Measurements from ENCODE around the gene FHIT. TPM values are rescaled to one million over a fixed set of nuclear protein-coding genes. Genes with fewer than 3 reads are reported as not detected.

FHIT gene
- total RNA-seq, 2 experiments from 2014 or later = 86.0 to 90.6 TPM

DNA sequence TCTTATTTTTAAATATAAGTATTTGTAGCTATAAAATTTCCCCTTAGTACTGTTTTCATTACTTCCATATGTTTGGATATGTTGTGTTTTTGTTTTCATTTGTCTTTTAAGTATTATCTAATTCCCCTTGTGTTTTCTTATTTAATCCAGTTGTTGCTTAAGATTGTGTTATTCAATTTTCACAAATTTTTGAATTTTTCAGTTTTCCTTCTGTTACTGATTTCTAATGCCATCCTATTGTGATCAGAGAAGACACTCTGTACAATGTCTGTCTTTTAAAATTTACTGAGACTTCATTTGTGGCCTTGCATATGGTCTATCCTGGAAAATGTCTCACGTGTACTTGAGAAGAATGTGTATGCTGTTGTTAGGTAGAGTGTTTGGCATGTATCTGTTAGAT lies 1405.9 kb downstream of the FHIT start:
- no peak overlapping the region for H3K27ac Mint-ChIP-seq
- no peaks in the 10 kb centered on the region for H3K4me1 ChIP-seq (ENCODE audit: insufficient read depth, low read length)
- ChIA-PET CTCF (no interaction called here), POLR2A (interaction anchor here (0.8 kb wide), 1 partner anchor 10 kb away, joined by 4 read pairs; no protein-coding TSS in a partner anchor)
- H3K9me3 Mint-ChIP-seq = peaks cover 8% of the 10 kb centered on the region
- no peaks in the 10 kb centered on the region for H3K27me3 Mint-ChIP-seq
- no peaks in the 10 kb centered on the region for H3K9me3 ChIP-seq (ENCODE audit: control insufficient read depth in 1 of 2, insufficient read depth in 1 of 2, low read length in 2 of 2)
- peaks cover 65% of the 10 kb centered on the region for H3K36me3 Mint-ChIP-seq (ENCODE audit: low read depth)
- no peaks in the 10 kb centered on the region for H3K36me3 ChIP-seq (ENCODE audit: insufficient read depth, low read length)
- intact Hi-C loops (cut with DNase I, micrococcal nuclease) = no loop called here
- no peak overlapping the region for H3K27ac ChIP-seq (ENCODE audit: low read depth in 1 of 2, low read length in 2 of 2)
- no peak overlapping the region for H3K4me3 ChIP-seq (ENCODE audit: low read length)
- no peak for ATAC-seq (ENCODE audit: poor library complexity)
- DNase-seq = no peak
- peaks cover 51% of the 10 kb centered on the region for H3K4me1 Mint-ChIP-seq (ENCODE audit: low read depth)
- H3K27me3 ChIP-seq (ENCODE audit: control insufficient read depth in 1 of 2, insufficient read depth in 2 of 2, low read length in 2 of 2) = no peaks in the 10 kb centered on the region
- H3K4me3 Mint-ChIP-seq = no peak overlapping the region
- TF ChIP-seq, protein P1, sequence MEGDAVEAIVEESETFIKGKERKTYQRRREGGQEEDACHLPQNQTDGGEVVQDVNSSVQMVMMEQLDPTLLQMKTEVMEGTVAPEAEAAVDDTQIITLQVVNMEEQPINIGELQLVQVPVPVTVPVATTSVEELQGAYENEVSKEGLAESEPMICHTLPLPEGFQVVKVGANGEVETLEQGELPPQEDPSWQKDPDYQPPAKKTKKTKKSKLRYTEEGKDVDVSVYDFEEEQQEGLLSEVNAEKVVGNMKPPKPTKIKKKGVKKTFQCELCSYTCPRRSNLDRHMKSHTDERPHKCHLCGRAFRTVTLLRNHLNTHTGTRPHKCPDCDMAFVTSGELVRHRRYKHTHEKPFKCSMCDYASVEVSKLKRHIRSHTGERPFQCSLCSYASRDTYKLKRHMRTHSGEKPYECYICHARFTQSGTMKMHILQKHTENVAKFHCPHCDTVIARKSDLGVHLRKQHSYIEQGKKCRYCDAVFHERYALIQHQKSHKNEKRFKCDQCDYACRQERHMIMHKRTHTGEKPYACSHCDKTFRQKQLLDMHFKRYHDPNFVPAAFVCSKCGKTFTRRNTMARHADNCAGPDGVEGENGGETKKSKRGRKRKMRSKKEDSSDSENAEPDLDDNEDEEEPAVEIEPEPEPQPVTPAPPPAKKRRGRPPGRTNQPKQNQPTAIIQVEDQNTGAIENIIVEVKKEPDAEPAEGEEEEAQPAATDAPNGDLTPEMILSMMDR (IDR thresholded peaks at IDR 0.05) = no peak

DNA sequence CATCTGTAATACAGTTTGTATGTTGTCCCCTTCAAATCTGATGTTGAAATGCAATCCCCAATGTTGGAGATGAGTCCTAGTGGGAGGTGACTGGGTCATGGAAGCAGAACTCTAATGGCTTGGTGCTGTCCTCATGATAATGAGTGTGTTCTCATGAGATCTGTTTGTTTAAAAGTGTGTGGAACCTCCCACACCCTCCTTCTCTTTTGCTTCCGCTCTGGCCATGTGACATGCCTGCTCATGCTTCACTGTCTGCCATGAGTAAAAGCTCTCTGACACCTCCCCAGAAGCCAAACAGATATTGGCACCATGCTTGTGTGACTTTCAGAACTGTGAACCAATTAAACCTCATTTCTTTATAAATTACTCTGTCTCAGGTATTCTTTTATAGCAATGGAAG lies 1407.4 kb downstream of the FHIT start:
- CTCF ChIA-PET = no interaction called here
- ATAC-seq (ENCODE audit: poor library complexity) = no peak
- POLR2A ChIA-PET = no interaction called here

DNA sequence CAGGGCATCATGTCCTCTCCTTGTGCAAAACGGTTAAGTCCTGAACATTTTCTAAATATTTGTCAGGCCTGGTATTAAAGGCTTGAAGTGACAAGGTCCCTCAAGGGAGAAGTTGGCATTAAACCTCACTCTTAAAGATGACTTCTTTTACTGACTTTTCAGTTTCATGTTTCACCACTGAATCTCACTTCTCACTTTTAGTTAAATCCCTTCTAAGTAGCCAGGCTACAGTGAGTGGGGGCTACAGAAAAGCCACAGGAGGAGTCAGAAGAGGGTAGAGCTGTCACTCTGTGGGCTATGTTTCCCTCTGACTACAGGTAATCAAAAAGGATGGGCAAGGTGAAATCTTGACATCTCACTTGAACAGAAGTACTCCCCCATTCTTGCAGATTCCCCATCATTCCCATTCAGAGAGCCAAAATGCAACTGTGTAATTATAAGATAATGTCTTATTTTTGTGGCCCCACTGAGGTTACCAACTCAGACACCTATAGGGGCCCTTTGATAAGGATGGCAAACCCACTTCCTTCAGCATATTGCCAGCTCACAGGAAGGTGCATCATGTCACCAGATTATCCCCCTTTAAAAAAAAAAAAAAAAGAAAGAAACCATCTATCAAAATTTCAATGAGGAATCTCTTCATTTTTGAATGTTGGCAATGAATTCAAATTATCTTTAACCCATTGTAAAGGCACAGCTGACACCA lies 1411.3 kb downstream of the FHIT start:
- Histone ChIP-seq H3K27me3 (ENCODE audit: control insufficient read depth in 1 of 2, insufficient read depth in 2 of 2, low read length in 2 of 2) (no peaks in the 10 kb centered on the region), H3K27ac (ENCODE audit: low read depth in 1 of 2, low read length in 2 of 2) (no peak overlapping the region), H3K4me3 (ENCODE audit: low read length) (no peak overlapping the region), H3K36me3 (ENCODE audit: insufficient read depth, low read length) (no peaks in the 10 kb centered on the region), H3K4me1 (ENCODE audit: insufficient read depth, low read length) (no peaks in the 10 kb centered on the region), H3K9me3 (ENCODE audit: control insufficient read depth in 1 of 2, insufficient read depth in 1 of 2, low read length in 2 of 2) (no peaks in the 10 kb centered on the region)
- ATAC-seq (ENCODE audit: poor library complexity) = peak; percentile 76
- ChIA-PET POLR2A (interaction anchor here (0.8 to 1.0 kb wide), 2 partner anchors 10 to 87 kb away, joined by 3 read pairs; no protein-coding TSS in a partner anchor), CTCF (no interaction called here)
- Mint-ChIP-seq H3K36me3 (ENCODE audit: low read depth) (peaks cover 67% of the 10 kb centered on the region), H3K9me3 (no peaks in the 10 kb centered on the region), H3K27ac (peak overlapping the region; percentile 27), H3K4me1 (ENCODE audit: low read depth) (peaks cover 56% of the 10 kb centered on the region), H3K27me3 (no peaks in the 10 kb centered on the region), H3K4me3 (peak overlapping the region; percentile 17)
- TF ChIP-seq, protein P1 (IDR thresholded peaks at IDR 0.05) = no peak
- DNase-seq = peak in 2 of 14 experiments; percentile 6 to 38
- intact Hi-C loops (cut with DNase I, micrococcal nuclease) = no loop called here

More for the DNA sequence above, 1407.4 kb downstream of the FHIT start:
- Histone ChIP-seq H3K4me3 (ENCODE audit: low read length) (no peak overlapping the region), H3K27me3 (ENCODE audit: control insufficient read depth in 1 of 2, insufficient read depth in 2 of 2, low read length in 2 of 2) (no peaks in the 10 kb centered on the region), H3K4me1 (ENCODE audit: insufficient read depth, low read length) (no peaks in the 10 kb centered on the region), H3K36me3 (ENCODE audit: insufficient read depth, low read length) (no peaks in the 10 kb centered on the region), H3K9me3 (ENCODE audit: control insufficient read depth in 1 of 2, insufficient read depth in 1 of 2, low read length in 2 of 2) (no peaks in the 10 kb centered on the region), H3K27ac (ENCODE audit: low read depth in 1 of 2, low read length in 2 of 2) (no peak overlapping the region)
- no peaks in the 10 kb centered on the region for H3K27me3 Mint-ChIP-seq
- intact Hi-C loops (cut with DNase I, micrococcal nuclease) = no loop called here
- no peak for DNase-seq
- peaks cover 63% of the 10 kb centered on the region for H3K4me1 Mint-ChIP-seq (ENCODE audit: low read depth)
- TF ChIP-seq, protein P1 (IDR thresholded peaks at IDR 0.05) = no peak
- peaks cover 64% of the 10 kb centered on the region for H3K36me3 Mint-ChIP-seq (ENCODE audit: low read depth)
- no peak overlapping the region for H3K4me3 Mint-ChIP-seq
- H3K9me3 Mint-ChIP-seq = peaks cover 8% of the 10 kb centered on the region
- no peak overlapping the region for H3K27ac Mint-ChIP-seq

All from CD4-positive, alpha-beta T cell (primary cell).